H9 (cell line): Measurements from ENCODE around the gene MARCHF10. TPM values are rescaled to one million over a fixed set of nuclear protein-coding genes. Genes with fewer than 3 reads are reported as not detected.

ENCODE experiments used
- DNase-seq: peaks from one replicate; pipeline ENCODE4 v3.0.0-alpha.2; 2017
- H2AFZ ChIP-seq: one replicate; pipeline ENCODE4 v1.6.1; 2013; ENCODE audit warnings: mild to moderate bottlenecking, low read length, control low read depth, moderate library complexity
- H2AK5ac ChIP-seq: 2 replicates; pipeline ENCODE4 v1.6.1; 2013; ENCODE audit warnings: low read length, control low read depth, mixed read lengths; ENCODE audit not compliant: insufficient read length
- H2BK120ac ChIP-seq: one replicate; pipeline ENCODE4 v1.6.1; 2013; ENCODE audit warnings: low read depth, mild to moderate bottlenecking, low read length, control low read depth, inconsistent platforms; ENCODE audit not compliant: poor library complexity, severe bottlenecking
- H2BK12ac ChIP-seq: 2 replicates; pipeline ENCODE4 v1.6.1; 2013; ENCODE audit warnings: low read length, control low read depth, mixed read lengths, low read depth; ENCODE audit not compliant: insufficient read length
- H2BK15ac ChIP-seq: 2 replicates; pipeline ENCODE4 v1.6.1; 2013; ENCODE audit warnings: low read depth, low read length, control low read depth
- H2BK20ac ChIP-seq: one replicate; pipeline ENCODE4 v1.6.1; 2013; ENCODE audit warnings: low read depth, mild to moderate bottlenecking, low read length, control low read depth, inconsistent platforms; ENCODE audit not compliant: poor library complexity, severe bottlenecking
- H2BK5ac ChIP-seq: 2 replicates; pipeline ENCODE4 v1.6.1; 2013; ENCODE audit warnings: low read length, control low read depth, mixed read lengths; ENCODE audit not compliant: insufficient read length
- H3K14ac ChIP-seq: 2 replicates; pipeline ENCODE4 v1.6.1; 2013; ENCODE audit warnings: low read length, control low read depth; ENCODE audit not compliant: insufficient read depth
- H3K18ac ChIP-seq: 2 replicates; pipeline ENCODE4 v1.6.1; 2013; ENCODE audit warnings: low read depth, mild to moderate bottlenecking, mixed read lengths, low read length, control low read depth; ENCODE audit not compliant: insufficient read length
- H3K23ac ChIP-seq: 2 replicates; pipeline ENCODE4 v1.6.1; 2013; ENCODE audit warnings: low read length, control low read depth, mixed read lengths, low read depth; ENCODE audit not compliant: insufficient read length
- H3K23me2 ChIP-seq: 2 replicates; pipeline ENCODE4 v1.6.1; 2013; ENCODE audit warnings: low read depth, mild to moderate bottlenecking, mixed read lengths, low read length, control low read depth; ENCODE audit not compliant: insufficient read length, poor library complexity, severe bottlenecking
- H3K27ac ChIP-seq: 2 replicates; pipeline ENCODE4 v1.5.1; 2013; ENCODE audit warnings: low read length, control low read depth, mixed read lengths, low read depth; ENCODE audit not compliant: insufficient read length
- H3K27me3 ChIP-seq: 2 replicates; pipeline ENCODE4 v1.6.1; 2013; ENCODE audit warnings: low read length, control low read depth, inconsistent platforms; ENCODE audit not compliant: insufficient read depth
- H3K4ac ChIP-seq: 2 replicates; pipeline ENCODE4 v1.6.1; 2013; ENCODE audit warnings: low read depth, mild to moderate bottlenecking, control low read depth, inconsistent platforms, low read length, moderate library complexity
- H3K4me1 ChIP-seq: 2 replicates; pipeline ENCODE4 v1.6.1; 2013; ENCODE audit warnings: low read length, control low read depth, inconsistent platforms; ENCODE audit not compliant: insufficient read depth
- H3K4me2 ChIP-seq: 2 replicates; pipeline ENCODE4 v1.6.1; 2013; ENCODE audit warnings: low read length, control low read depth, mixed read lengths; ENCODE audit not compliant: insufficient read length, insufficient read depth
- H3K56ac ChIP-seq: 2 replicates; pipeline ENCODE4 v1.6.1; 2013; ENCODE audit warnings: low read depth, mild to moderate bottlenecking, mixed read lengths, low read length, control low read depth; ENCODE audit not compliant: insufficient read length
- H3K79me1 ChIP-seq: 2 replicates; pipeline ENCODE4 v1.6.1; 2013; ENCODE audit warnings: low read depth, mild to moderate bottlenecking, moderate library complexity, low read length, control low read depth, inconsistent platforms; ENCODE audit not compliant: insufficient read depth, poor library complexity, severe bottlenecking
- H3K79me2 ChIP-seq: 2 replicates; pipeline ENCODE4 v1.6.1; 2013; ENCODE audit warnings: low read length, control low read depth, inconsistent platforms; ENCODE audit not compliant: insufficient read depth
- H3K9ac ChIP-seq: 2 replicates; pipeline ENCODE4 v1.6.1; 2013; ENCODE audit warnings: low read length, control low read depth, mixed read lengths; ENCODE audit not compliant: insufficient read length; ENCODE audit errors: extremely low read depth
- H3K9me3 ChIP-seq: one replicate; pipeline ENCODE4 v1.6.1; 2013; ENCODE audit warnings: low read depth, low read length, inconsistent platforms; ENCODE audit not compliant: control insufficient read depth
- H3T11ph ChIP-seq: one replicate; pipeline ENCODE4 v1.6.1; 2013; ENCODE audit warnings: mild to moderate bottlenecking, low read length, control low read depth, inconsistent platforms
- H4K20me1 ChIP-seq: one replicate; pipeline ENCODE4 v1.6.1; 2013; ENCODE audit not compliant: control insufficient read depth, insufficient read length, insufficient read depth
- H4K5ac ChIP-seq: 2 replicates; pipeline ENCODE4 v1.6.1; 2013; ENCODE audit warnings: low read depth, mild to moderate bottlenecking, mixed read lengths, low read length, control low read depth; ENCODE audit not compliant: insufficient read length
- H4K8ac ChIP-seq: replicated peaks from 2 replicates; pipeline ENCODE4 v1.6.1; 2013; ENCODE audit warnings: low read length, control low read depth, mixed read lengths, low read depth; ENCODE audit not compliant: insufficient read length
- H4K91ac ChIP-seq: 2 replicates; pipeline ENCODE4 v1.6.1; 2013; ENCODE audit warnings: low read depth, mild to moderate bottlenecking, moderate library complexity, mixed read lengths, low read length, control low read depth; ENCODE audit not compliant: insufficient read length
- H3K27ac Mint-ChIP-seq, 3 experiments: 2 replicates in 2 of 3; 3 replicates in 1 of 3; pipeline ENCODE4 v1.8.0; 2020 to 2021; ENCODE audit warnings: mixed read lengths in 3 of 3, mild to moderate bottlenecking in 1 of 3, moderate library complexity in 1 of 3
- H3K27me3 Mint-ChIP-seq: 2 replicates; pipeline ENCODE4 v1.8.0; 2021; ENCODE audit warnings: low read depth, mild to moderate bottlenecking, moderate library complexity, mixed read lengths
- H3K36me3 Mint-ChIP-seq, 3 experiments: 2 replicates in 2 of 3; 3 replicates in 1 of 3; pipeline ENCODE4 v1.8.0; 2020 to 2021; ENCODE audit warnings: low read depth in 3 of 3, mixed read lengths in 3 of 3; ENCODE audit not compliant: insufficient read depth in 1 of 3
- H3K4me1 Mint-ChIP-seq, 2 experiments: 2 replicates each; pipeline ENCODE4 v1.8.0; 2020; ENCODE audit warnings: mixed read lengths in 2 of 2
- H3K4me3 Mint-ChIP-seq, 2 experiments: 2 replicates in 1 of 2; 3 replicates in 1 of 2; pipeline ENCODE4 v1.8.0; 2020 to 2021; ENCODE audit warnings: mild to moderate bottlenecking in 2 of 2, mixed read lengths in 2 of 2, moderate library complexity in 1 of 2
- H3K9me3 Mint-ChIP-seq, 2 experiments: 2 replicates in 1 of 2; 3 replicates in 1 of 2; pipeline ENCODE4 v1.8.0; 2020; ENCODE audit warnings: mild to moderate bottlenecking in 2 of 2, mixed read lengths in 2 of 2, moderate library complexity in 1 of 2
- WGBS: extraction: QIAGEN DNeasy Blood & Tissue Kit; methylation state at CpG from one replicate; pipeline ENCODE4 v1.1.7; 2013; ENCODE audit warnings: missing lambda C conversion rate, low lambda C conversion rate, mixed read lengths; ENCODE audit not compliant: insufficient read length; ENCODE audit errors: extremely low coverage; 5-methylcytosine and 5-hydroxymethylcytosine counted together
- total RNA-seq: library from RNA; stranded (reverse); gene quantifications from 2 replicates; pipeline ENCODE4 v1.2.1, GENCODE V29; 2021
- TF ChIP-seq, protein P1 (sequence below): fragments of 200-600 bp; sonication (generic); conservative IDR thresholded peaks from 3 replicates; pipeline ENCODE4 v1.8.0; 2021; ENCODE audit warnings: antibody characterized with exemption, mild to moderate bottlenecking

The MARCHF10 gene
- total RNA-seq, 1 experiment from 2014 or later, result not detected

DNA sequence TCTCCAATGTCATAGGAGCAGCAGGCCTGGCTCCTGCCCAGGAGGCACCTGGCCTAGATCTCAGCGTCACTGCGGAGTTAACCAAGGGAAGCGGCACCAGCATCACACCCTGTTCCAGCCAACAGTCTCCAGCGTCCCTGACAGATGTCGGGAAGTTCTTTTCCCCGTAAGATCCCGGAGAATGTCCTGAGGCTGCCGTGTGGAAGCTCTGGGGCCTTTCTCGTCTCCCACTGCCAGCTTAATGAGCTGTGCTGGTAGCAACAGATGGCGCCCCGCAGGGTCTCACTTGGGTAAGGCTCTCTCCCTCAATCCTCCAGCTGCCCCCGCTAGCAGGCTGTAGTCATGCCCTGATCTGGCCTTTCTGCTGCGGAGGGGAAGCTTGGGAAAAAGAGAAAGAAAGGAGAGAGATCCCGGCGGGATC is 57.5 kb downstream of the MARCHF10 start:
- no peaks in the 10 kb centered on the region for H3K79me2 ChIP-seq
- no peak overlapping the region for H3K23ac ChIP-seq
- no peak overlapping the region for H4K5ac ChIP-seq
- H2AK5ac ChIP-seq, result no peak overlapping the region
- H3K23me2 ChIP-seq, result no peaks in the 10 kb centered on the region
- 0 out of 5 replicates have a peak overlapping the region, but pooled peaks of 1 of the 2 experiments have one; percentile 19 for H3K4me3 Mint-ChIP-seq
- H3K9ac ChIP-seq, result no peak overlapping the region
- H2BK5ac ChIP-seq, result no peak overlapping the region
- H3K9me3 Mint-ChIP-seq, result no peaks in the 10 kb centered on the region
- WGBS, result no CpG with 5 or more reads among the region's 15 CpGs
- no peak overlapping the region for H2BK120ac ChIP-seq
- no peak overlapping the region for H3K18ac ChIP-seq
- H4K91ac ChIP-seq, result no peak overlapping the region
- DNase-seq, result peak; percentile 72
- no peaks in the 10 kb centered on the region for H3K79me1 ChIP-seq
- no peaks in the 10 kb centered on the region for H4K20me1 ChIP-seq
- no peak overlapping the region for H3K27ac ChIP-seq
- no peak overlapping the region for H2AFZ ChIP-seq
- peaks cover 7% of the 10 kb centered on the region for H3K27me3 Mint-ChIP-seq
- no peaks in the 10 kb centered on the region; a peak in 1 of 7 replicates for H3K36me3 Mint-ChIP-seq
- peaks cover 19 to 39% of the 10 kb centered on the region in 2 experiments for H3K4me1 Mint-ChIP-seq
- H3K4me2 ChIP-seq, result no peak overlapping the region
- H3K56ac ChIP-seq, result no peak overlapping the region
- H3K4me1 ChIP-seq, result no peaks in the 10 kb centered on the region; the same call in 1 of the 2 replicates
- H3K27me3 ChIP-seq, result no peaks in the 10 kb centered on the region
- no peak overlapping the region; the same call in 1 of the 2 replicates for H3K14ac ChIP-seq
- H3K4ac ChIP-seq, result no peak overlapping the region
- H3T11ph ChIP-seq, result no peak overlapping the region
- no peaks in the 10 kb centered on the region for H3K9me3 ChIP-seq
- H4K8ac ChIP-seq, result no peak overlapping the region
- H2BK12ac ChIP-seq, result no peak overlapping the region
- TF ChIP-seq, protein P1, sequence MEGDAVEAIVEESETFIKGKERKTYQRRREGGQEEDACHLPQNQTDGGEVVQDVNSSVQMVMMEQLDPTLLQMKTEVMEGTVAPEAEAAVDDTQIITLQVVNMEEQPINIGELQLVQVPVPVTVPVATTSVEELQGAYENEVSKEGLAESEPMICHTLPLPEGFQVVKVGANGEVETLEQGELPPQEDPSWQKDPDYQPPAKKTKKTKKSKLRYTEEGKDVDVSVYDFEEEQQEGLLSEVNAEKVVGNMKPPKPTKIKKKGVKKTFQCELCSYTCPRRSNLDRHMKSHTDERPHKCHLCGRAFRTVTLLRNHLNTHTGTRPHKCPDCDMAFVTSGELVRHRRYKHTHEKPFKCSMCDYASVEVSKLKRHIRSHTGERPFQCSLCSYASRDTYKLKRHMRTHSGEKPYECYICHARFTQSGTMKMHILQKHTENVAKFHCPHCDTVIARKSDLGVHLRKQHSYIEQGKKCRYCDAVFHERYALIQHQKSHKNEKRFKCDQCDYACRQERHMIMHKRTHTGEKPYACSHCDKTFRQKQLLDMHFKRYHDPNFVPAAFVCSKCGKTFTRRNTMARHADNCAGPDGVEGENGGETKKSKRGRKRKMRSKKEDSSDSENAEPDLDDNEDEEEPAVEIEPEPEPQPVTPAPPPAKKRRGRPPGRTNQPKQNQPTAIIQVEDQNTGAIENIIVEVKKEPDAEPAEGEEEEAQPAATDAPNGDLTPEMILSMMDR, result no peak
- H2BK15ac ChIP-seq, result no peak overlapping the region
- no peak overlapping the region for H2BK20ac ChIP-seq
- H3K27ac Mint-ChIP-seq, result peak overlapping the region; percentile 10 to 80 (median 31); a peak in 3 of 7 replicates
